Neural cell (in vitro differentiated cells): ENCODE measurements around the gene PLXDC2.

Experiments
- EZH2 ChIP-seq: fragments of 200-600, 300-800 bp; shearing (Covaris generic), sonication (generic); IDR thresholded peaks from 2 replicates; pipeline ENCODE4 v1.6.1; 2014; ENCODE audit warnings: antibody characterized with exemption, low read length, borderline replicate concordance, mild to moderate bottlenecking; ENCODE audit not compliant: insufficient read depth, poor library complexity, severe bottlenecking
- POLR2AphosphoS5 ChIP-seq: IDR thresholded peaks from 2 replicates; pipeline ENCODE4 v1.6.1; 2012
- TF ChIP-seq, protein P1 (sequence below): fragments of 450-650 bp; IDR thresholded peaks from 2 replicates; pipeline ENCODE4 v1.5.1; 2014; ENCODE audit warnings: antibody characterized with exemption, mild to moderate bottlenecking, moderate library complexity; ENCODE audit not compliant: poor library complexity, severe bottlenecking

DNA sequence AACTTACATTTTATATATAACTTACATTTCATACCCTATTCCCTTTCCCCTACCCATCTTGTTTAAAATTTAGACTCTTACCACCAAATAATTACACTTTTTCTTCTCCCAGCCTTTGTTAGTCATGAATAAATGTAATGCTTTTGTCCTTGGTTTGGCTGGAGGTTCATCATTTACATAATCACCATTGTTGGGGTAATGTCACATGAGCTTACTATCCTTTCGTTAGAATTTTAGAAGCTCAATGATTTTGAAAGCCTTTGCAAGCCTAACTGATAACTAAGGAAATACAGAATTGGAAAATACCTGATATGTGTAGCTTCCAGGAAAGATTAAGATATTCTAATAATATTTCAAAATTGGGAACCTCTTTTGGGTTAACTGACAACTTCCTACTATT is 171.7 kb downstream of the PLXDC2 start:
- TF ChIP-seq, protein P1, sequence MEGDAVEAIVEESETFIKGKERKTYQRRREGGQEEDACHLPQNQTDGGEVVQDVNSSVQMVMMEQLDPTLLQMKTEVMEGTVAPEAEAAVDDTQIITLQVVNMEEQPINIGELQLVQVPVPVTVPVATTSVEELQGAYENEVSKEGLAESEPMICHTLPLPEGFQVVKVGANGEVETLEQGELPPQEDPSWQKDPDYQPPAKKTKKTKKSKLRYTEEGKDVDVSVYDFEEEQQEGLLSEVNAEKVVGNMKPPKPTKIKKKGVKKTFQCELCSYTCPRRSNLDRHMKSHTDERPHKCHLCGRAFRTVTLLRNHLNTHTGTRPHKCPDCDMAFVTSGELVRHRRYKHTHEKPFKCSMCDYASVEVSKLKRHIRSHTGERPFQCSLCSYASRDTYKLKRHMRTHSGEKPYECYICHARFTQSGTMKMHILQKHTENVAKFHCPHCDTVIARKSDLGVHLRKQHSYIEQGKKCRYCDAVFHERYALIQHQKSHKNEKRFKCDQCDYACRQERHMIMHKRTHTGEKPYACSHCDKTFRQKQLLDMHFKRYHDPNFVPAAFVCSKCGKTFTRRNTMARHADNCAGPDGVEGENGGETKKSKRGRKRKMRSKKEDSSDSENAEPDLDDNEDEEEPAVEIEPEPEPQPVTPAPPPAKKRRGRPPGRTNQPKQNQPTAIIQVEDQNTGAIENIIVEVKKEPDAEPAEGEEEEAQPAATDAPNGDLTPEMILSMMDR: no peak
- TF ChIP-seq EZH2 (no peak), POLR2AphosphoS5 (no peak)
